ENCODE results near the gene CER1.
"Not testable (repeated sequence)": the region's sequence is repeated elsewhere in the genome, so short reads cannot be mapped to it uniquely, and the experiment has no call there.

Gene CER1

DNA sequence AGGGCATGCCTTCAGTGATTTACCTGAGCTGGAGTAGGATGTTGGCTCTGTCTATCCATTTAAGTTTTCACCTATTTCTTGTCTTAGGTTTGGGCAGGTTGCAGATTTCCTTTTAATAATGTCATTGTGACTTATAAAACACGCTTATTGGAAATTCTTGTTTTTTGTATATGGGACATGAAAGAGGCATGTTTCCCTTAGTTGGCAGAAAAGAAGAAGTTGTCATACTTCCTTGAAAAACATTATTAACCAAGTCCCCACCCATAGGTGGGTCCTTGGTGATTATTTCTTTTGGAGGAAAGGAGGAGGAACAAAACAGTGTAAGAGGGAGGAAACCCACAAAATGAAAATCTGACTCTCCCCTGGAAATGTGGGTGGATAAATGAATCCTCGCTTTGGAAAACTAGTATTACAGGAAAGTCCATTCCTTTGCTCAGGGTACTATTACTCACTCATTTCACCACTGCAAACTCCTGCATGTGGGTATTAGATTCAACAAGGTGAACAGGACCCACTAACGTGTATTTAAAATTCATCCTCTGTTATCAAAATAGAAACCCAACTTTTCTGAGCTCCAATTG, 9.3 kb downstream of the CER1 start:
- no peak for DNase-seq

DNA sequence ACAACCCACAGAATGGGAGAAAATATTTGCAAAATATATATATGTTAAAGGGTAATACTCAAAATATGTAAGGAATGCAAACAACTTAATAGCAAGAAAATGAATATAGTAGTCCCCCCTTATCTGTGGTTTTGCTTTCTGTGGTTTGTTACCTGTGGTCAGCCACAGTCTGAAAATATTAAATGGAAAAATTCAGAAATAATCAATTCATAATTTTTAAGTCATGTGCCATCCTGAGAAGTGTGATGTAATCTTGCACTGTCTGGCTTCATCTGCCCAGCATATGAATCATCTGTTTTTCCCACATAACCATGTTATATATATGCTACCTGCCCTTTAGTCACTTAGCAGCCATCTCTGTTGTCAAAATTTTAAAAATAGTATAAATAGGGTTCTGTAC, 11.7 kb downstream of the CER1 start:
- no peak for DNase-seq

DNA sequence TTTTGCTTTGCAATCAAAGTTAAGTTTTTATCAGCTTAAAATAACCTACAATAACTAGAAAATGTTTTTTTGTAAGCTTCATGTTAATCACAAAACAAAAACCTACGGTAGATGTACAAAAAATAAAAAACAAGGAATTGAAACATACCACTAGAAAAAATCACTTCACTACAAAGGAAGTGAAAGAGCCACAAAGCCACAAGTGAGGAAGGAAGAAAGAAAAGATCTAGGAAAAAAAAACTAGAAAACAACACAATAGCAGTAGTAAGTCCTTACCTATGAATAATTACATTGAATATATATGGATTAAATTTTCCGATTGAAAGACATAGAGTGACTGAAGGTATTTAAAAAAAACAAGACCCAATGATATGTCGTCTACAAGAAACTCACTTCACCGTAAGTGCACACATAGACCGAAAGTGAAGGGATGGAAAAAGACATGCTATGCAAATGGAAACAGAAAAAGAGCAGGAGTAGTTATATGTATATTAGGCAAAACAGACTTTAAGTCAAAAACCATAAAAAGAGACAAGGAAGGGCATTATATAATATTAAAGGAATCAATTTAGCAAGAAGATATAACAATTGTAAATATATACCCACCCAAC, 15.9 kb downstream of the CER1 start:
- no peak for DNase-seq

DNA sequence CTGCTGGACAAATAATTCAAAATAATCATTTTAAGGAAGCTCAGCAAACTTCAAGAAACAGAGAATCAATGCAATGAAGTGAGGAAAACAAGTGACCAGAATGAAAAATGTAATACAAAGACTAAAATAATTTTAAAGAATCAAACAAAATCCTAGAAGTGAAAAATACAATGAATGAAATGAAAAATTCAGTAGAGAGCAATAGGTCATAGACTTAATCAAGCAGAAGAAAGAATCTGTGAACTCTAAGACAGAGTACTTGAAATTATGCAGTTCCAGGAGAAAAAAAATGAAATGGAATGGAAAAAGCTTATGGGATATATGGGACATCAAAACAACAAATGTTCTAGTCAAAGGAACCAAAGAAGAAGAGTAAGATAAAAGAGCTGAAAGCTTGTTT, 17.5 kb downstream of the CER1 start:
- no peak for DNase-seq

DNA sequence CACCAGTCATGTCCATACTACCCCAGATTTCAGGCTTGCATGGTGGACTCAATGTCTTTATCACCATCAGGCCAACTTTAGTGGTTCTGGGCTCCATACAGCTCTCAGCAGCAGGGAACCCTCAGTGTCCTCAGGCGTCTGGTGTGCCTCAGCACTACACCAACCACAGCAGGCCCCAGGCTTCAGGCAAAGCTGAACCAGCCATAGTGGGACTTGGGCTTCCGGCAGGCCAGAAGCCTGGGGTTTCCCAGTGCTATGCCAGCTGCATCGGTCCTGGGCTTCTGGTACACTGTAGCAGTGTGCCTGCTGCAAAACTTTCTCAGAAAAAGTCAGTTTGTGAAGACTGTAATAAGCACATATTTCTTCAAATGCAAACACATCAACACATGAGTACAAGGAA, 18.3 kb downstream of the CER1 start:
- no peak for DNase-seq

DNA sequence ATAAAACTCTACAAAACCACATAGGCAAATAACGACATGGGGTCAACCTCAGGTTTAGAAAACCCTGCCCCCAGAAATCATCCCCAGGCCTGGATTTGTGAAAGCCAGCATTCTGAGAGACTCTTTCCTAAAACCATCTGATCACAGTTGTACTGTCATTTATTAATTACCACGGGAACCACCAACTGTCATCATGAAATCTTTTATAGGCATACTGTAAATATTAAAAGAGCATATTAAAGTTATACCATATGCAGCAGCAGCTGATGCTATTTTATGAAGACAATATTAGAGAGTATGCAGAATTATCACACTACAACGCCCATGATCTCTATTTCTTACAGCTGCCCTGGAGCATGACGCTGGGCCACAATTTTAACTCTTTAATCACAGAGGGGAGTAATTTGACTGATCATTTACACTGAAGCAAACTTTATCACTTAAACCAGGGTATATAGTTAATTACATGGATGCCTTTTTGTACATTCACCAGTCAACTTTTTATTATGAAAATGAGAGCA, 20.3 kb downstream of the CER1 start:
- DNase-seq: no peak

DNA sequence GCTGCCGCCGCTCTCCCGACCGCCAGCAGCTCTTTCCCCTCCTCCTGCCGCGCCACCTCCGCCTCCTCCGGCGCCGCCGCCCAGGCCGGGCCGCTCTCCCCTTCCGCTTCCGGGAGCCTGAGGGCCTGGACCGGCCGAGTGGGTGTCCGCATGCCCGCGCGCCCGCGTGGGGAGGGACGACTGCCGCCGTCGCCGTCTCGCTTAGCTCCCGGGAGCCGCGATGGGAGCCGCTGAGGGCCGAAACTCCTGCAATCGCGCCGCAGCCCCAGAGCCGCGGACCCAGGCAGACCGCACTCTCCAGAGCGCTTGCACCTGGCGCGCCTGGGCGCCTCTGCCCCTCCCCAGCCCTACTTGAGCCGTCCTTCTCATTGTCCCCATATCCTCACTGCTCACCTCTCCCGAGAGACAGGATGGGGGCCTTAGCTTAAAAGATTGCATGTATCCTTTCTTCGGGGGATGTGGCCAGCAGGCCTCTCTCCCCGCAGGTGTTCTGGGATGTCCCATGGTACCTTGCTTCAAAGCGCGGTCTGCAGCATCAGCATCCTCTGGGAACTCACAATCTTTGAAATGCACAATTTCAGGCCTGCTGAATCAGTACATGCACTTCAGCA, 29.2 kb downstream of the CER1 start, which contains the start of gene ZDHHC21:
Gene ZDHHC21 (minus strand): TSS at position 182 of the 611 bp plus-strand sequence. CDS start 19,092 bp downstream, outside the sequence.
- peak; percentile 63 for DNase-seq

DNA sequence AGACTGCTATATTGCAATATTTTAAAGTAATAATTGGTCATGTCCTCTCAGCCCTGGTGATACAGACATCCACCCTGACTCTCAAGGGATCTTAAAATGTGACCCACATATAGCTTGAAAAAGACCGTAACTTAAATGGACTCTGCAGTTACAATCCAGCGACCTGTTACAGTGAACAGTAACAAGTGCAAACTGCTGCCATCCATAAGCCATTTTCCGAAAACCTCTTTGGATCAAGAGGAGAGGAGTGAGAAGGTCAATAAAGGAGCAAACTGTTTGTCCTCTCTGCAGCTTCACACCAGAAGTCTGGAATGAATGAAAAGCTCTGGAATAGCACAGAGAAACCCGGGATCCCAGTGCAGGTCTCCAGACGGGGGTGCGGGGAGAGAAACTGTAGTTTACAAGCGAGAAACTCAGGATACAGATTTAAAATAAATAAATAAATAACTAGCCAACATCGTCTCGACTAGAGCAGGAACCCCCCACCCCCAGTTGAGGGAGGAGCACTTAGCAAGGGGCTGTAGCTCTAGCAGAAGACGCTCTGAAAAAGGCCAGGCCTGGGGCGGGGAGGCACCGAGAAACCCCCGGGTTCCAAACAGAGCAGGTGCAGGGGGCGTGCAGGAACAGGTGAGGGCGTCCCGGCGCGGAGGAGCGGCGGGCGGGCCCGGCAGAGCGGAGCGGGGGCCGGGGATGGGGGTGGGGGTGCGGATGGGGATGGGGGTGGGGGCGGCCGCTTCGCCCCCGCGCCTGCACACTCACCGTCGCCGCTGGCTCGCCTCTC, 29.9 kb downstream of the CER1 start:
- peak; percentile 23 for DNase-seq

DNA sequence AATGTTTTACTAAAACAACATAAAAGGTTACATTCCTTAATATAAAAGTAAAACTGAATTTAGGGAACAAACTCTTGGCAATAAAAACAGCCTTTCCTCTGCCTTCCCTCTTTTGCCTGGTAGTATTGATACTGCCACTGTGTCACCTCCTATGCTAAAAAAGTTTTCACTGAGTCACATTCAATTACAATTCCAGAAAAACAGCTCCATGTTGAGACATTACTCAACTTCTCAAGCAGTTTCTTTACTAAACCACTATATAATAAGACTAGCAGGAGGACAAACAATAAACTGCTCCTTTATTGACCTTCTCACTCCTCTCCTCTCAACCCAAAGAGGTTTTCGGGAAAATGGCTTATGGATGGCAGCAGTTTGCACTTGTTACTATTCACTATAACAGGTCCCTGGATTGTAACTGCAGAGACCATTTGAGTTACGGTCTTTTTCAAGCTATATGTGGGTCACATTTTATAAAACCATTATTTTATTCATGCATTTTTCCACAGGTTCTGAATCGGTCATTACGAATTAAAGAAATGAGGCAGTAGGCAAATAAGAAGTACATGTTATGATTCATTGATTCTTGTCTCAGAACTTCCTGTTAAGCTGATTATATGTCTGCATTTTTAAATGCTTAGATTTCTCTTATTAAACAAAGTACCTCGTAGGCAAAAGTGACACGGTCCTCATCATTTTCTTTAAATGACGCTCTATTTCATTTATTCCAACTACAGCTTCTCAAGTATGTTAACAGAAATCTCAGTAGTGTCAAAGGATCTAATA, 31.4 kb downstream of the CER1 start:
- DNase-seq: no peak

DNA sequence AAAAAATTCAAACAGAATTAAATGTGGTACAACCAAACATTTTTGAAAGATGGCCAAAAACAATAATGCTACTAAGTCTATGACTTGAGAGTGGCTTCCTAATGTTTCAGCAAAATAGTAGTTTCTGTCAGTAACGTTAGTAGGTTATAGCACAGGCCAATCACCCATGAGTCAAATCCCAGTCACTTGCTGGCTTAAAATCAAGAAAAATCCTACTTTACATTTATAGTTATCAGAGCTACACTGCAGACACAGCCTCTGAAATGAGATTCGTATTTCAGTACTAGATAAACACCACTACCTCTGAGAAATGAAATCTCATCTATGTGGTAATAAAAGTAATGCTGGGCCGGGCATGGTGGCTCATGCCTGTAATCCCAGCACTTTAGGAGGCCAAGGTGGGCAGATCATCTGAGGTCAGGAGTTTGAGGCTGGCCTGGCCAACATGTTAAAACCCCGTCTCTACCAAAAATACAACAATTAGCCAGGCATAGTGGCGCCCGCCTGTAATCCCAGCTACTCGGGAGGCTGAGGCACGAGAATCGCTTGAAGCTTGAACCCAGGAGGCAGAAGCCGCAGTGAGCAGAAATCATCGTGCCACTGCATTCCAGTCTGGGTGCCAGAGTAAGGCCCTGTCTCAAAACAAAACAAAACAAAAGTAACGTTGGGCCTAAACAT, 35.4 kb downstream of the CER1 start:
- no peak for DNase-seq

DNA sequence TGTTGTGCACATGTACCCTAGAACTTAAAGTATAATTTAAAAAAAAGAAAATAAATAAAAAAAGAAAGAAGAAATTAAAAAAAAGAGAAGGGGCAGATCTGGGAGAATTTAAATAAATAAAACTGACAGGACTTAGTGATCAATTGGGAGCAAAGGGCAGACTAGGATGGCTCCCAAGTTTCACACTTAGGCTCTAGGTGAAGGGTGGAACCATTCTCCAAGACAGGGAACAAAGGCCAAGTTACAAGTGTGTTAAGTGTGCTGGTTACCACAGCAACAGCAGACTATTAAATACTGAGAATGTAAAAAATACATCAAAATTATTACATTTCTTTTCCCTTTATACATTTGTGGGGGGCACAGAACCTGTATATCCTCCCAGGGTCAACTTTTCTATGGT, 36.4 kb downstream of the CER1 start:
- no peak for DNase-seq

DNA sequence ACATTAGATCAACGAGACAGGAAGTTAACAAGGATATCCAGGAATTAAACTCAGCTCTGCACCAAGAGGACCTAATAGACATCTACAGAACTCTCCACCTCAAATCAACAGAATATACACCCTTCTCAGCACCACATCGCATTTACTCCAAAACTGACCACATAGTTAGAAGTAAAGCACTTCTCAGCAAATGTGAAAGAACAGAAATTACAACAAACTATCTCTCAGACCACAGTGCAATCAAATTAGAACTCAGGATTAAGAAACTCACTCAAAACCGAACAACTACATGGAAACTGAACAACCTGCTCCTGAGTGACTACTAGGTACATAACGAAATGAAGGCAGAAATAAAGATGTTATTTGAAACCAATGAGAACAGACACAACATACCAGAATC, 39.9 kb downstream of the CER1 start:
- not testable (repeated sequence) for DNase-seq

DNA sequence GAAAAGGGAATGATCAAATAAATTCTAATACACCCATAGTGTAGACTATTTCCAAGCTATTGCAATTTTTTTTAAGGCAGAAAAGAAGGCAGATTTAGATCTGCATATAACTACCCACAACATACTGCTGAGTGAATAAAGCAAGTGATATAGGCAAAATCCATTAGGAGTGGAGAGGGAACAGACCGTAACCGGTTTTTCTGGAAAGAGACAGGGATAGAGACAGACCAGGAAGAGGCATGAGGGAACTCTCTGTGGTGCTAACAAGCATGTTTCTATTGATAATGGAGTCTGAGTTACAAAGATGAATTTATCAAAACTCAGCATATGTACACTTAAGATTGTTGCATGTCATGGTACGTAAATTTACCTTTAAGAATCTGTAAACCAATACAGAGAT, 43.8 kb downstream of the CER1 start:
- no peak for DNase-seq

DNA sequence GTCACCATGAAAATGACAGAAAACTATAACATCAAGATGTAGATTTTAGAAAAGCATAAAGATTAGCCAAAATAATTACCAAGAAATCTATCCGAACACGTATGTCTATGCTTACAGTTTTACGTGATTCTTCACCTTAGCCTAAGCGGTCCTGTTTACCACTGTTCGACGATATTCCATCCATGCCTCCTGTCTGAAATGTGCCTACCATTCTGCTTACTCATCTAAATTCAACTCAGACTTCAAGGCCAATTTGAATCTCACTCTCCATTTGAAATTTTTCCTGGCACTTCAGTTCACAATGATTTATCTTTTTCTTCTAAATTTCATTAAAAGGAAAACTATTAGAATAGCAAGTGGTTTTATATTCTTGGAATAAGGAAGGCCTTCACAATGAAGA, 44.7 kb downstream of the CER1 start:
- no peak for DNase-seq

DNA sequence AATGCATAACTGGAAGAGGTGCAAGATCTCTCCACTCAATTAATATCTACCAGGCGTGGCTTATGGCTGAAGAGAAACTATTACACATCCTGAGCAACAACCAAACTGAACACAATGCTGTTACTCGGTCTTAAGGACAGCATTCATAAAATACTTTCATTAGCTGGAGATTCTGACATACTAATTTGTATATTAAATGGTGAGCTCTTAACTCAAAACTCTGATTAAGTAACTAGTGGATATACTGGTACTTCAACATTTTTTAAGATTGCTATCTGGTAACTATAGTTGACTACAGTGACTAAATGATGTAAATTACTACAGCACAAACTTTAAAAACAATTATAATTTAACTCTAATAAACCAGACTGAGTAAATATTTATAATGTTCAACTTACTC, 45.1 kb downstream of the CER1 start:
- DNase-seq: no peak

DNA sequence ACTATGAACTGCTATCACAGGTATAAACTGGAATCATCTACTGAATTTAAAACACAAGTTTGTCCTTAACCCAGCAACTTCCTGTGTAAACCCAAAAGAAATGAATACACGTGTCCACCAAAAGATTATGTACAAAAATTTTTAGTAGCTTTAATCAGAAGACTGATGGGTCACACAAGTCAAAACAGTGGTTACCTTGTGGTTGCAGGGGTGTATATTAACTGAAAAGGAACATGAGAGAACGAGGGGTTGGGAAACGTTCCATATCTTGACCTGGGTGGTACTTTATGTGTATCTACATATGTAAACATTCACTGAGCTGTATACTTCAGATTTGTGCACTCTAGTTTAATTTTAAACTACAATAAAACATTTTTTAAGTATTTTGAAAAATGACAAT, 47.9 kb downstream of the CER1 start:
- no peak for DNase-seq

DNA sequence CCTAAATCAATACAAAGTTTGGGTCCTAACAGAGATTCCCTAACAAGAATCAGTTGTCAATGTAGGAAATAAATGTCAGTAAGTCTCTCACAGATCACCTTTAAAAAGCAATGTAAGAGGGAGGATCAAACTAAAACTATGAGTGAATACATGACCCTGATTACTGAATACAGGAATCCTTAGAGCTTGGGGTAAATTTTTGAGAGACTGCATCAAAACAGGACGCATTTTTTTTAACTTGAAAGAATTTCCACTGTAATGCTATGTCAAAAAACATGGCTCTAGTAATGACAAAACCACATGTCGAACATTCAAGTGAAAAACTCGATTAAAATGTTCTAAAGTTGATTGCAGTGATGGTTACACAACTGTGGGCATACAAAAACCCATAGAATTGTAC, 51.2 kb downstream of the CER1 start:
- DNase-seq: no peak

DNA sequence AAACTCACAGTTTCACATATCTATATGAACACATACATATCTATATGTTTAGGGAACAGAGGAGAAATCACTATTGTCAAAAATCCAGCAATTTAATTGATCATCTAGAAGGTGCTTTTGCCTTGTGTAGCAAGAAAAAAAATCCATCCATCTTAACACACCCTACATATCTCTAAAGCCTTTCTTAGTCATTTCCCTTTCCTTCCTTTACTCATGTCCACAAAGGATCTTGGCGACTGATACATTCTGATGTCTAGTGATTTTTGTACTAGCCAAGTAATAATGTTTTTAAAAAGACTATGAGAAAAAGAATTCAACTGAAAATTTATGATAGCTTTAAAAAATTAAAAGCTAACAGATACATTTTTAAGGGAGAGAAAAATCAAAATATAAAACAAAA, 51.8 kb downstream of the CER1 start:
- no peak for DNase-seq
